Measurements from ENCODE around the gene ELF1.
"Not testable (repeated sequence)": the region's sequence is repeated elsewhere in the genome, so short reads cannot be mapped to it uniquely, and the experiment has no call there.

The ELF1 gene

GRCh38 chr13:40946485-40946884 is 72.6 kb downstream of the ELF1 start:
- in situ Hi-C loops (cut with HindIII; ENCODE audit: low sequenced_read_pairs) = no loop called here

DNA sequence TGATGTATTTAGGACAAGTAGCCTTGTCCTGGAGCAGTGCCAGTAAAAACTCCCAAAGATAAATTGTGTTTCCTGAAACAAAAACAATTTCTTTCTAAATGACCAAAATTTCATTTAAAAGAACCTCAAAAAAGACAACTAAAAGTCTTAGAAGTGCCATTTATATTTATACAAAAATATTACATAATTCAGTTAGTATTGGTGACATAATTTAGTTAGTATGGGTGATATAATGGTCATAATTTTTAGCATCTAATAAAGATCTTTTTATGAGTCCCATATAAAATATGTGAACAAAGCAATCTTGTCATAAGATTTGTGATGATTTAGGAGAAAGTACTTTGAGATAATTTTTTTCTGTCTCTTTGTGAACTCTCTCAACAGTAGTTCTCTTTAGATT is 76.0 kb downstream of the ELF1 start:
- in situ Hi-C loops (cut with HindIII; ENCODE audit: low sequenced_read_pairs) = no loop called here

DNA sequence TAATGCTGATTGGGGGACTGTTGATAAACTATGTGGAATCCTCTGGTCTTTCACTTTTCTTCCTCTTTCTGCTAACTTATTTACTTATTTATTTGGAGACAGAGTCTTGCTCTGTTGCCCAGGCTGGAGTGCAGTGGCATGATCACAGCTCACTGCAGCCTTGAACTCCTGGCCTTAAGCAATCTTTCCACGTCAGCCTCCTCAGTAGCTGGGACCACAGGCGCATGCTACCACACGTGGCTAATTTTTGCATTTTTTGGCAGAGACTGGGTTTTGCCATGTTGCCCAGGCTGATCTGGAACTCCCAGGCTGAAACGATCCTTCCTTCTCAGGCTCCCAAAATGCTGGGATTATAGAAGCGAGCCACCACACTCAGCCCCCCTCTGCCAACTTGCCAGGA is 77.5 kb downstream of the ELF1 start:
- in situ Hi-C loops (cut with HindIII; ENCODE audit: low sequenced_read_pairs) = no loop called here

DNA sequence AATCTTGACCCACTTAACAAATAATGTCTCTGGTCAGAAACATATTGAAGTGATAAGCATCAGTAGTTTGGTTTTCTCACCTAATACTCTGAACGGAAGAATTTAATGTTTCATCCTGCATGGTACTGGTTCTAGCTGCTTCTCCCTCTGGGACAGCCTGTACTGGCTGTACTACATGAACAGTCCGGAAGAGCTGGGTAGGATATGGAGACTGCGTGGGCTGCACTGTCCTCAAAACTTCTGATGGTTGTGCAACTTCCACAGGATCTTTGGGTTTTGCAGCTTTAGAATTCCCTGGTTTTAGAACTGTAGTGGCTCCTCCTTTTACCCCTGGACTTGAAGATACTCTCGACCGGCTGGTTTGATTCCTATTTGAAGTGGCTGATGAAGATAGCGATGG is 78.3 kb downstream of the ELF1 start:
- in situ Hi-C loops (cut with HindIII; ENCODE audit: low sequenced_read_pairs) = no loop called here

- in situ Hi-C loops (cut with HindIII; ENCODE audit: low sequenced_read_pairs) = no loop called here
Measured at GRCh38 chr13:40933508-40934204, 85.5 kb downstream of the ELF1 start.

DNA sequence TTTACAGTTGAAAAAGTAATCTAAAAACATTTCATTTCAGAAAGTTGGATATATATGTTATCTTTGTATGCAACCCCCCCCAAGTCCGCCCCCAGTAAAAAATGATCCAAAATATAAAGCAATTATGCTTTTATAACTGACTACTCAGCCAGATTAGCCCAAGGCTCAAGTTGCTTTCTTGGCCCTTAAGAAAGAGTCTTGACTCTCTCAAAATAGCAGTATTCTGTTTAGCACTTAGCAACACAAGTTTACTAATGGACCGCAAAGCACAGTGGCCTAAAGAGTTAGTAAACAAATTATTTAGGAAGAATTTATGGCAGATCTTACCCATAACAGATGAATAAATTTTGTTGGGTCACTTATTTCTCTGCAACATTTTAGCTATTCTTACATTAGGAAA is 86.9 kb downstream of the ELF1 start:
- in situ Hi-C loops (cut with HindIII; ENCODE audit: low sequenced_read_pairs) = no loop called here

- in situ Hi-C loops (cut with HindIII; ENCODE audit: low sequenced_read_pairs) = no loop called here
Measured at GRCh38 chr13:40931719-40932118, 87.4 kb downstream of the ELF1 start.

GRCh38 chr13:40929883-40930282 is 89.2 kb downstream of the ELF1 start:
- in situ Hi-C loops (cut with HindIII; ENCODE audit: low sequenced_read_pairs) = not testable (repeated sequence)

GRCh38 chr13:40928980-40929379 is 90.1 kb downstream of the ELF1 start:
- in situ Hi-C loops (cut with HindIII; ENCODE audit: low sequenced_read_pairs) = no loop called here

- in situ Hi-C loops (cut with HindIII; ENCODE audit: low sequenced_read_pairs) = no loop called here
Measured at GRCh38 chr13:40927929-40928328, 91.2 kb downstream of the ELF1 start.

DNA sequence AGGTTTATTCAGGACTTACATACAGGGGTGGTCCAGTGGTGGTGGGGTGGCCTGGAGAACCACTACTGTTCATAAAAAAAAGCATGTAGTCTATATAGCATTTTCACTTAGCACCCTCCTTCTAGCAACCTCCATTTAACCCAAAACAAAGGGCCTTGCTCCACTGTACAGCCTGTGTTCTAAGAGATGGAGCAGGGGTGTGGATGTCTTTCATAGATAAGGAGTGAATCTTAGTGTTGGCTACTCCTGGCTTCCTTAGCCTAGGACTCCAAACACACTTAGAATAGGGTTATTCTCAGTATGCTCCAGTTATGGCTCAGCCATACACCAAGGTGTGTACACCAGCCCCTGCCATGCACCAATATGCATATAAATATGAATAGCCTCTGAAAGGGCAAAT is 95.2 kb downstream of the ELF1 start:
- in situ Hi-C loops (cut with HindIII; ENCODE audit: low sequenced_read_pairs) = no loop called here

- in situ Hi-C loops (cut with HindIII; ENCODE audit: low sequenced_read_pairs) = no loop called here
Measured at GRCh38 chr13:40922437-40923040, 96.6 kb downstream of the ELF1 start.

- in situ Hi-C loops (cut with HindIII; ENCODE audit: low sequenced_read_pairs) = no loop called here
Measured at GRCh38 chr13:40920826-40921225, 98.3 kb downstream of the ELF1 start.

- in situ Hi-C loops (cut with HindIII; ENCODE audit: low sequenced_read_pairs) = not testable (repeated sequence)
Measured at GRCh38 chr13:40919901-40920300, 99.2 kb downstream of the ELF1 start.

DNA sequence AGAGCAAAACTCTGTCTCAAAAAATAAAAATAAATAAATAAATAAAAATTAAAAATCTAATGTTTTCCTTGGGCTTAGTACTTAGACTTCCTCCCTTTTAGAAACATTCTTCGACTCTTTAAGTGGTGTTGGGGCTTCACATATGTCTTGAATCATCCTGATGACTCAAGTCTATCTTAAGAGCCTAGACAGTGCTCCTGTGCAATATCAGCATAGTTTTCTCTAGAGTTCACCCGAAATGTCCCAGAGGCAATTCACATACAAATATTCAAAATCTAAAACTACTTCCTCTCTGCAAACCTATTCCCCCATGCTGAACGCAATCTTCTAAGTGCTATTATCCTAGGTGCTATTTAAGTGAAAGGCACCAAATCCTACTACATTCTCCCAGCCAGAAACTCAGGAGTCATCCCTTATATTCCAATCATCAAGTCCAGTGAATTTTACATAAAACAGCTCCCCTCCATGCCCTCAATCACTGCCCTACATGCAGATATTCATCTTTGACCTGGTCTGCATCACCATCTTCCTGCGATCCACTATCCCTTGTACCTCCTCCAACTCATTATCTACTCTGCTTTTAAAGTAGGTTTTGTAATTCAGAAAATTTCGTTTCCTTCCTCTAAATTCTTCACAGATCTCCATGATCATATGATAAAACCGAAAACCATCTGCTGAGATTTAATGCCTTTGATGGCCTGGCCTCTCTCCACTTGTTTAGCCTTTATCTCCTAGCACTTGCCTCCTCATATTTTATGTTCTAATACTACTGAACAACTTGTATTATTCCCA is 102.7 kb downstream of the ELF1 start:
- in situ Hi-C loops (cut with HindIII; ENCODE audit: low sequenced_read_pairs) = no loop called here

DNA sequence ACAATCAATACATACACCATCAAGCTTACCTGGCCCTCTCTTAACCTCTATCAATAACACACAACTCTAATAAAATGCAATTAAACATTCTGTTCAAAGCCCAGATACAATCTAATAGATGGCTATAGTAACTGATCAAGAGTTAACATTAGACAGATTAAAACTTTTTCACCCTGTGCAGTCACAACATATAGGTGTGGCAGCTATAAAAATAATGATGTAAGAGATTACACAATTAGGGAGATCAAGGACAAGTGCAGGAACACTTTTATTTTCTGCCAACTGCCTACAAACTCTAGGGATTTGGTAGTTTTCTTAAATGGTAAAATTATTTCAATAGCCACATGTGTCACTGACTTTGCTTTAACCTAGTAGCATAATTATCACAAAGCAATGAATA is 104.3 kb downstream of the ELF1 start:
- in situ Hi-C loops (cut with HindIII; ENCODE audit: low sequenced_read_pairs) = not testable (repeated sequence)

DNA sequence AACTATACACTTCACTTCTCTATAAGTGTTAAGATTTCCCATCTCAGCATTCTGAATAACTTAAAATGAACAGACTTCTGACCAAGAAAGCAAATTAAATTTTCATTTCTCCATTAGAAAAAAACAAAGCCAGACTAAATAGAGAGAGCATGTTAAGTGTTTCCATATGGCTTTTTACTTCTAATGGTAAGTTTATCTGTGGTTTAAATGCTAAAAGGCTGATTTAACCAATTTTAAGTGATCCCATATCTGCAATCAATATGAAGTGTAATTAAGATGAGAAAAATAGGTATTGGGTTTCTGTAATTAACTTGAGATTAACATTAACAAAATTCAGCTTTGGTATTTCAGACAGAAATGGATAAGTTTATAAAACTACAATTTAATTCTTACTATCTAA is 107.8 kb downstream of the ELF1 start:
- in situ Hi-C loops (cut with HindIII; ENCODE audit: low sequenced_read_pairs) = no loop called here

- in situ Hi-C loops (cut with HindIII; ENCODE audit: low sequenced_read_pairs) = no loop called here
Measured at GRCh38 chr13:40910324-40911050, 108.6 kb downstream of the ELF1 start.

DNA sequence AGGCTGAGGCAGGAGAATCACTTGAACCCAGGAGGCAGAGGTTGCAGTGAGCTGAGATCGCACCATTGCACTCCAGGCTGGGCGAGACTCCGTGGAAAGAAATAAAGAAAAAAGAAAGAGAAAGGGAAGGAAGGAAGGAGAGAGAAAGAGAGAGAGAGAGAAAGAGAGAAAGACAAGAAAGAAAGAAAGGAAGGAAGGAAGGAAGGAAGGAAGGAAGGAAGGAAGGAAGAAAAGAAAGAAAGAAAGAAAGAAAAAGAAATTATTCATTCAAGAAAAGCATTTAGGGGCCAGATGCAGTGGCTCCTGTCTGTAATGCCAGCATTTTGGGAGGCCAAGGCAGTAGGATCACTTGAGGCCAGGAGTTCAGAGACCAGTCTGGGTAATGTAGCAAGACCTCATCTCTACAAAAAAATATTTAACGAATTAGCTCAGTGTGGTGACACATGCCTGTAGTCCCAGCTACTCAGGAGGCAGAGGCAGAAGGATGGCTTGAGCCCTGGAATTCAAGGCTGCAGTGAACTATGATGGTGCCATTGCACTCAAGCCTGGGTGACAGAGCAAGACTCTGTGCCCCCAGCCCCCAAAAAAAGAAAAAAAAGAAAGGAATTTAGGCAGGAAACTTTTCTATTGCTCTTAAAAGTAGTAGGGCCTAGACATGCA is 109.4 kb downstream of the ELF1 start:
- in situ Hi-C loops (cut with HindIII; ENCODE audit: low sequenced_read_pairs) = not testable (repeated sequence)

- in situ Hi-C loops (cut with HindIII; ENCODE audit: low sequenced_read_pairs) = no loop called here
Measured at GRCh38 chr13:40908546-40908945, 110.6 kb downstream of the ELF1 start.

GRCh38 chr13:40901032-40901431 is 118.1 kb downstream of the ELF1 start:
- in situ Hi-C loops (cut with HindIII; ENCODE audit: low sequenced_read_pairs) = not testable (repeated sequence)
